Measurements from ENCODE around the gene OSBPL3.

OSBPL3 gene

GRCh38 chr7:24888653-24889052, 91.3 kb downstream of the OSBPL3 start:
- no peak for DNase-seq

GRCh38 chr7:24885716-24886115, 94.3 kb downstream of the OSBPL3 start:
- DNase-seq: no peak

- DNase-seq: no peak
Measured at GRCh38 chr7:24885305-24885704, 94.7 kb downstream of the OSBPL3 start.

GRCh38 chr7:24884401-24884800, 95.6 kb downstream of the OSBPL3 start:
- no peak for DNase-seq

- DNase-seq: no peak
Measured at GRCh38 chr7:24883622-24884013, 96.4 kb downstream of the OSBPL3 start.

GRCh38 chr7:24882989-24883621, 96.9 kb downstream of the OSBPL3 start:
- DNase-seq: peak; percentile 70

- DNase-seq: no peak
Measured at GRCh38 chr7:24881623-24882022, 98.4 kb downstream of the OSBPL3 start.

- DNase-seq: no peak
Measured at GRCh38 chr7:24880886-24881285, 99.1 kb downstream of the OSBPL3 start.

GRCh38 chr7:24879291-24879690, 100.7 kb downstream of the OSBPL3 start:
- DNase-seq: no peak

GRCh38 chr7:24877790-24878311, 102.1 kb downstream of the OSBPL3 start:
- DNase-seq: no peak

GRCh38 chr7:24874791-24875190, 105.2 kb downstream of the OSBPL3 start:
- DNase-seq: no peak

- no peak for DNase-seq
Measured at GRCh38 chr7:24873944-24874343, 106.0 kb downstream of the OSBPL3 start.

- no peak for DNase-seq
Measured at GRCh38 chr7:24871770-24872169, 108.2 kb downstream of the OSBPL3 start.

GRCh38 chr7:24870766-24871165, 109.2 kb downstream of the OSBPL3 start:
- DNase-seq: no peak

- no peak for DNase-seq
Measured at GRCh38 chr7:24869572-24869971, 110.4 kb downstream of the OSBPL3 start.

GRCh38 chr7:24868741-24869140, 111.2 kb downstream of the OSBPL3 start:
- no peak for DNase-seq

- DNase-seq: no peak
Measured at GRCh38 chr7:24866004-24866615, 113.9 kb downstream of the OSBPL3 start.

- no peak for DNase-seq
Measured at GRCh38 chr7:24864214-24864817, 115.7 kb downstream of the OSBPL3 start.

- DNase-seq: no peak
Measured at GRCh38 chr7:24863626-24864025, 116.4 kb downstream of the OSBPL3 start.

- no peak for DNase-seq
Measured at GRCh38 chr7:24862461-24862860, 117.5 kb downstream of the OSBPL3 start.

GRCh38 chr7:24861336-24861735, 118.6 kb downstream of the OSBPL3 start:
- no peak for DNase-seq

- no peak for DNase-seq
Measured at GRCh38 chr7:24860611-24861010, 119.4 kb downstream of the OSBPL3 start.

GRCh38 chr7:24858108-24858977, 121.6 kb downstream of the OSBPL3 start:
- no peak for DNase-seq

Data from GOT3 (cell line).